Omental fat pad (tissue), 4 donors: Measurements from ENCODE around the gene MED16. TPM values are rescaled to one million over a fixed set of nuclear protein-coding genes. Genes with fewer than 3 reads are reported as not detected.

Experiments
- ATAC-seq: fragments of 150-250 bp; one replicate; pipeline ENCODE4 v1.9.1; 2016; ENCODE audit warnings: mild to moderate bottlenecking, moderate library complexity; ENCODE audit not compliant: low FRiP score
- DNase-seq: peaks from one replicate; pipeline ENCODE4 v3.0.0-alpha.2; 2019; ENCODE audit warnings: low spot score
- total RNA-seq, 4 donors: library from RNA; depleted of rRNA; stranded (reverse); fragments of >200 nt; gene quantifications; one replicate each; pipeline ENCODE4 v1.1.0, GENCODE V29; 2016
- TF ChIP-seq, protein P1 (sequence below), 3 donors: fragments of 450-650 bp; IDR thresholded peaks; one replicate each; pipeline ENCODE4 v1.5.1; 2016 to 2017; ENCODE audit warnings: antibody characterized with exemption in 3 of 3, mild to moderate bottlenecking in 3 of 3, moderate library complexity in 2 of 3

The MED16 gene
- total RNA-seq, 4 donors from 2014 or later, result 20.1 to 34.0 (median 24.5) TPM

DNA sequence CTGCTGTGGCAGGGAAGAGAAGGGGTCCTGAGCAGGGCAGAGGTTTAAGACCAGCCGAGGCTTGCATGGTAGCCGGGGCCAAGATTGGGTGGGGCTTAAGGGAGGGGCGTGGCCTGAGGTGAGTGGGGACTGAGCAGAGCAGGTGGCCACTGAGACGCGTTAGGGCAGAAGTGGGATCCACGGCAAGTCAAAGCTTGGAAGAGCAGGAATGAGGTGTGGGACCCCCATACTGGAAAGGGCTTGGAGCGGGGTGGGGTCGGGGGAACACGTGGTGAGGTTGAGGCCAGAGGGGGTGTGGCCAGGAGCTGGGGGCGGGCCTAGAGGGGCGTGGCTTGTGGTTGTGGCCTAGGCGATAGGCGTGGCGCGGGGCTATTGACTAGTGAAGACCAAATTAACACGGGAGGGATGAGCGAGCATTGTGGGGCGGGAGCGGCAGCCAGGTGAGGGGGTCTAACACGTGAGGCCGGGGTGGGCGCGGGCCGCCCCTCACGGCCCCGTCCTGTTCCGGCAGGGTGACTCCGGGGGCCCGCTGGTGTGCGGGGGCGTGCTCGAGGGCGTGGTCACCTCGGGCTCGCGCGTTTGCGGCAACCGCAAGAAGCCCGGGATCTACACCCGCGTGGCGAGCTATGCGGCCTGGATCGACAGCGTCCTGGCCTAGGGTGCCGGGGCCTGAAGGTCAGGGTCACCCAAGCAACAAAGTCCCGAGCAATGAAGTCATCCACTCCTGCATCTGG lies 30.2 kb downstream of the MED16 start:
- DNase-seq (no peak), ATAC-seq (no peak)
- TF ChIP-seq, protein P1, sequence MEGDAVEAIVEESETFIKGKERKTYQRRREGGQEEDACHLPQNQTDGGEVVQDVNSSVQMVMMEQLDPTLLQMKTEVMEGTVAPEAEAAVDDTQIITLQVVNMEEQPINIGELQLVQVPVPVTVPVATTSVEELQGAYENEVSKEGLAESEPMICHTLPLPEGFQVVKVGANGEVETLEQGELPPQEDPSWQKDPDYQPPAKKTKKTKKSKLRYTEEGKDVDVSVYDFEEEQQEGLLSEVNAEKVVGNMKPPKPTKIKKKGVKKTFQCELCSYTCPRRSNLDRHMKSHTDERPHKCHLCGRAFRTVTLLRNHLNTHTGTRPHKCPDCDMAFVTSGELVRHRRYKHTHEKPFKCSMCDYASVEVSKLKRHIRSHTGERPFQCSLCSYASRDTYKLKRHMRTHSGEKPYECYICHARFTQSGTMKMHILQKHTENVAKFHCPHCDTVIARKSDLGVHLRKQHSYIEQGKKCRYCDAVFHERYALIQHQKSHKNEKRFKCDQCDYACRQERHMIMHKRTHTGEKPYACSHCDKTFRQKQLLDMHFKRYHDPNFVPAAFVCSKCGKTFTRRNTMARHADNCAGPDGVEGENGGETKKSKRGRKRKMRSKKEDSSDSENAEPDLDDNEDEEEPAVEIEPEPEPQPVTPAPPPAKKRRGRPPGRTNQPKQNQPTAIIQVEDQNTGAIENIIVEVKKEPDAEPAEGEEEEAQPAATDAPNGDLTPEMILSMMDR (IDR thresholded peaks at IDR 0.05), result no peak

DNA sequence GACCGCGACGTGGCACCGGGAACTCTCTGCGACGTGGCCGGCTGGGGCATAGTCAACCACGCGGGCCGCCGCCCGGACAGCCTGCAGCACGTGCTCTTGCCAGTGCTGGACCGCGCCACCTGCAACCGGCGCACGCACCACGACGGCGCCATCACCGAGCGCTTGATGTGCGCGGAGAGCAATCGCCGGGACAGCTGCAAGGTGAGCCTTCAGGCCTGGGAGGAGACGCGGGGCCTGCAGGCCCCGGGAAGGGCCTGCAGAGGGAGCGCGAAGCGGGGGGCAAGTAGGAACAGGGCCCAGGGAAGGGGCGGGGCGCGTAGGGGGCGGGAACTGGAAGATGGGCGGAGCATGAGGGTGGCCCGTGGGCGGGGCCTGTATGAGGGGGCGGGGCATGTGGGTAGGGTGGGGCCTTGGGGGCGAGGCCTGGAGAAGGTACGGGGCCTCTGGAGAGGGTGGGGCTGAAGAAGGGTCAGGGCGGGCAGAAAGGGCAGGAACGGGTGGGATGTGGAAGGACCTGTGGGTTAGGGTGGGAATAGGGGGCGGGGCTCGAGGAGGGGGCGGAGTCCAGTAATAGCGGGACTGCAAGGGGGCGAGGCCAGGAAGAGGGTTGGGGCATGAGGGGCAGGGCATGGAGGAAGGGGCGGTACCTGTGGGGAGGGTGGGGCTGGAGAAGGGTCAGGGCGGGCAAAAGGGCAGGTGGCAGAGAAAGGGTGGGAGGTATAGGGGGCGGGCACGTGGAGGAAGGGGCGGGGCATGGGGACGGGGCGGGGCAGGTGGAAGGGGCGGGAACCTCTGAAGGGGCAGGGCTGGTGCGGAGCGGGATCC lies 31.0 kb downstream of the MED16 start:
- ATAC-seq (no peak), DNase-seq (no peak)
- TF ChIP-seq, protein P1 (IDR thresholded peaks at IDR 0.05), result no peak

DNA sequence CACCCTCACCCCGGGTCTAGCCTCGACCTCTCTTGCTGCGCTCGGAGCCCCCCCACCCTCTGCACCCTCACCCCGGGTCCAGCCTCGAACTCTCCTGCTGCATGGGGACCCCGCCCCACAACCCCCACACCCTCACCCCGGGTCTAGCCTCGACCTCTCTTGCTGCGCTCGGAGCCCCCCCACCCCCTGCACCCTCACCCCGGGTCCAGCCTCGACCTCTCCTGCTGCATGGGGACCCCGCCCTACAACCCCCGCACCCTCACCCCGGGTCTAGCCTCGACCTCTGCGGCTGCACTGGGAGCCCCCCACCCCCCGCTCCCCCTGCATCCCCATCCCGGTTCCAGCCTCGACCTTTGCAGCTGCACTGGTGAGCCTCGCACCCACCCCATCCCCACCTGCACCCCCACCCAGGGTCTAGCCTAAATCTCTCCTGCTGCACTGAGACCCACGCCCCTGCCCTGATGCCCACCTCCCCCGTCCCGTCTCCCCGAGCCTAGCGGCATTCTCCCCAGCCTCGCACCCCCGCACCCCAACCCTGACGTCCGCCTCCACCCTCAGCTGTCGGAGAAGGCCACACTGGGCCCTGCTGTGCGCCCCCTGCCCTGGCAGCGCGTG lies 31.7 kb downstream of the MED16 start:
- TF ChIP-seq, protein P1 (IDR thresholded peaks at IDR 0.05), result no peak
- ATAC-seq, result no peak
- no peak for DNase-seq

DNA sequence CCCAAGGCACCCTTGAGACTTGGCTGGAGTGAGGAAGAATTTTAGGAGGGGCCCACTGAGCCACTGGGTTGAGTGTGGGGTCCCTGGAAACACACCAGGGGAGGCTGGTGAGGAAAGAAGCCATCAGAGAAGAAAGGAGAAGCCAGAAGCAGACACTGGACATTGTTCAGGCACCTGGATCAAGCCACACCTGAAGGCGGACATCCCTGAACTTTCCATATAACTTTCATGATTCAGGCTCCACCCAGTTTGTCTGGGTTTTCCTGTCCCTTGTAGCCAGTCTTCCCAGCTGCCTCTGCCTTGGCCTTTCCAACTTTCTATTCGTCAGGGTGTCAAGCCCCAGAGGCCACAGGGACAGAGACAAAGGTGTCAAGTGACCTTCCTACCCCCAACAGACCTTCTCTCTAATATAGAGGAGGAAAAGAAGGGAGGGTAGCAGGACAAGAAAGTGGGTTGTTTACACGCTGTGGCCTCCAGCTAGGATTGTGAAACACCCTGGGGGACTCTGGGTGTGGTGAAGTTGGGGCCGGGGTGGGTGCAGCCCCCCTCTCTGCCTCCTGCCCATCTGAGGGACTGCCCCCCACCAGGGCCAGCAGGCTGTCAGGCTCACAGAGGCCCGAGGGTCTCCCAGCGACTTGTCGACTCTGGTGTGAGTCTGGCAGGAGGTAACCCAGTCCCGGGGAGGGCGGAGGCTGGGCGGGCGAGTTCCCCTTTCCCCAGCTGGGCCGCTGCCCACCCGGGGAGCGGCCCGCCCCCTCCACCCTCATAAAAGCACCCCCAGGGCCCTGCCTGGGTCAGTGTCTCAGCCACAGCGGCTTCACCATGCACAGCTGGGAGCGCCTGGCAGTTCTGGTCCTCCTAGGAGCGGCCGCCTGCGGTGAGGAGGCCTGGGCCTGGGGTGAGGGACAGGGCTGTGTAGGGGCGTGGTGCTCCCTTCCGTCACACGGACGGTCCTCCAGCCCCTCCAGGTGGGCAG lies 33.8 kb downstream of the MED16 start, which contains the start of gene CFD:
CFD (plus strand) TSS at position 797 of the 976 bp plus-strand sequence; CDS start at position 823, 26 bp downstream.
- ATAC-seq (no peak), DNase-seq (no peak)
- TF ChIP-seq, protein P1 (IDR thresholded peaks at IDR 0.05), result no peak

DNA sequence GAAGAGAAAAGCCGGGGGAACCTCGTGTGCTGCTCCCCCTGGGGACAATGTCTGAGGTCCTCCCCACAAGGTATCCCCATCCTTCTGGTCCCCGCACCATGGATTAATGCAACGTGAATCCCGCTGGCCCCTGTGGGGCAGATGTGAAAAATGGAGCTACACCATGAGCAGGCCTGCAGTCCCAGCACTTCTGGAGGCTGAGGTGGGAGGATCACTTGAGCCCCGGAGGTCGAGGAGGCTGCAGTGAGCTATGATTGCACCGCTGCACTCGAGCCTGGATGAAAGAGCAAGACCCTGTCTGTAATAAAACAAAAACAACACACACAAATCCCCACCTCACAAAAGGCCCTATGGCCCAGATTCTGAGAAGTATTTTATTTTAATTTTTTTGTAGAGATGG lies 34.7 kb downstream of the MED16 start:
- TF ChIP-seq, protein P1 (IDR thresholded peaks at IDR 0.05), result no peak
- ATAC-seq, result no peak
- DNase-seq, result no peak

DNA sequence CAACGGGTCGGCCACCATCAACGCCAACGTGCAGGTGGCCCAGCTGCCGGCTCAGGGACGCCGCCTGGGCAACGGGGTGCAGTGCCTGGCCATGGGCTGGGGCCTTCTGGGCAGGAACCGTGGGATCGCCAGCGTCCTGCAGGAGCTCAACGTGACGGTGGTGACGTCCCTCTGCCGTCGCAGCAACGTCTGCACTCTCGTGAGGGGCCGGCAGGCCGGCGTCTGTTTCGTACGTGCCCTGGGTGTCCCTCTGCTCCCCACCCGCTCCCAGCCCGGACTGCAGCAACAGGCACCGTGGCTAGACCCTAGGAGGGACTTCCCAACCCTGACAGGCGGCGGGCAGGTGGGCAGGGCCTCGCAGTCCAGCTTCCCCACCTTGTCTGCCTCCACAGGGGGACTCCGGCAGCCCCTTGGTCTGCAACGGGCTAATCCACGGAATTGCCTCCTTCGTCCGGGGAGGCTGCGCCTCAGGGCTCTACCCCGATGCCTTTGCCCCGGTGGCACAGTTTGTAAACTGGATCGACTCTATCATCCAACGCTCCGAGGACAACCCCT lies 37.3 kb downstream of the MED16 start:
- ATAC-seq (no peak), DNase-seq (no peak)
- TF ChIP-seq, protein P1 (IDR thresholded peaks at IDR 0.05), result no peak
